Kidney tubule cell (primary cell): ENCODE data around the gene DTX3L.

Experiments used
- DNase-seq: peaks from one replicate; pipeline ENCODE4 v3.0.0-alpha.2; 2018; ENCODE audit warnings: low spot score

Gene DTX3L

DNA sequence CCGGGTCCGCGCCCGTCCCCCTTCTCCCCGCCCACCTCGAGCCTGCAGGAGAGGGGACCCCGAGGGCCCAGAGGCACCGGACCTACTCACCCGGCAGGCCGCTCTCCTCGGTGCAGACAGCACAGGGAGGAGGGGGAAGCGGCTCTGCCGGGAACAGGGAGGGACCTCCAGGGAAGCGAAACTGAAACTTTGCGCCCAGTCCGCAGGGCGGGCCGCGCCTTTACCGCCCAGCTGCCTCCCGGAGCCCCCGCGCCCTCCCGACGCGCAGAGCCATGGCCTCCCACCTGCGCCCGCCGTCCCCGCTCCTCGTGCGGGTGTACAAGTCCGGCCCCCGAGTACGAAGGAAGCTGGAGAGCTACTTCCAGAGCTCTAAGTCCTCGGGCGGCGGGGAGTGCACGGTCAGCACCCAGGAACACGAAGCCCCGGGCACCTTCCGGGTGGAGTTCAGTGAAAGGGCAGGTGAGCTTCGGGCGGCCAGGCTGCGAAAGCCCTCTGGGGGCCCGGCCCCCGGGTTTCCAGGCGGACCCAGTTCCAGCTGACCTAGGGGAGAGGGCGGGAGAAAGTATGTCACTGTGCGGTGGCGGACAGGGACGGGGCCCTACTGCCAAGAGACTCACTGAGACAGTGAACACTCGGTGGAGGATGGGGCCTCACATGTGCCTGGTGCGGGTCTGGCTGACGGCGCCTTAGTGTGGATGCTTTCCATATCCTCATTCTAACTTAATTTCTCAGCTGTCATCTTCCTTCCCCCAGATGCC is at the start of gene DTX3L, which contains the start of gene PARP9:
Gene DTX3L (plus strand): TSS at position 184 of the 758 bp plus-strand sequence. CDS start 89 bp downstream, at position 273.
Gene PARP9 (minus strand): TSS at position 146 of the 758 bp plus-strand sequence. CDS start 4,680 bp downstream, outside the sequence.
- DNase-seq: peak; percentile 85

DNA sequence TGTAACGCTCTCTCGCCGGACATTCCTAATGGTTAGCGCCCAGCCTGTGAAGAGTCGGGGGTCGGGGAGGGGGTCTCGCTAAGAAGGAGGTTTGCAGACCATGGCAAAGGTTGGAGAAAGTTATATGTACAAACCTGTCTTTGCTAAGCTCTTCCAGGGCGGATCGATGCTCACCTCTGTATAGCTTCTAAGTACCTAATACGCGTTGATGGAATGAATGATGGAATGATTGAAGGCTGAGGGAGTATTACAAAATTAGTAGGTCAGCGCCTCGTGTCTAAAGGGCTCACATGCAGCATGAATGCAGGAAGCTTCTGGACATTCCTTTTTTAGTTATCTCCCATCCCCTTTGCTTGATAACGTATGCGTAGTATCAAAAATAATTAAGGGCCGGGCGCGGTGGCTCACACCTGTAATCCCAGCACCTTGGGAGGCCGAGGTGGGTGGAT is 49.1 kb upstream of the DTX3L start:
- no peak for DNase-seq

DNA sequence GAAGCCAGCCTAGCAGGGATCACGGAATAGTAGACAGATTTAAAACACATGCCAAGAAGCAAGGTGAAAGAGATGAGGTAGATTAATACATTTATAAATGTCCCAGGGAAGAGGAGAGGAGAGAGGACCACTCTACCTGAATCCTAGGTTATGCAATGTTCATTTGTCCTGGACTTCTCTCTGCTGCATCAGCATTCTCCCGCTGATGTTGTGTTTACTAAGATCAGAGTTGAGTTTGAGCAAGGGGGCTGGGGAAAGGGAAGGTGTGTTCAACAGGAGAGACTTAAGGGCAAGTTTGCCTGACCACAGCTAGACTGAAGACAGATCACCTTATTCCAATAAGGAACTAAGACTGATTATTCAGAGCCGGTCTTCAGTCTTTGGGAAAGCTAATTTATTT is 48.3 kb upstream of the DTX3L start:
- DNase-seq: no peak

DNA sequence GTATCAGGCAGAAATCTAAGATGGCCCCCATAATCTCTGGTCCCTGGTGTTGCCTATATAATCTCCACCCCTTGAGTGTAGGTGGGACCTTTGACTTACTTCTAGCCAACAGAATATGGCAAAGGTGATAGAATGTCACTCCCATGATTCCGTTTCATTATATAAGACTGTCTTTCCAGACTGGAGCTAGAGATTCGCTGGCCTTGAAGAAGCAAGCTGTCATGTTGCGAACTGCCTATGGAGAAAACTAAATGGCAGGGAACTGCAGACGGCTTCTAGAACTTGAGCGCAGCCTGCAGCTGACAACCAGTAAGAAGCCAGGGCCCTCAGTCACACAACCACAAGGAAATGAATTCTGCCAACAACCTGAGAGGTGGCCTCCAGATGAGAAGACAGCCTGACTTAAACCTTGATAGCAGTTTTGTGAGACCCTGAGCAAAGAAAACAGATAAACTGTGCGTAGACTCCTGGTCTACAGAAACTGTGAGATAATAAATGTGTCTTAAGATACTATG is 47.2 kb upstream of the DTX3L start:
- no peak for DNase-seq

DNA sequence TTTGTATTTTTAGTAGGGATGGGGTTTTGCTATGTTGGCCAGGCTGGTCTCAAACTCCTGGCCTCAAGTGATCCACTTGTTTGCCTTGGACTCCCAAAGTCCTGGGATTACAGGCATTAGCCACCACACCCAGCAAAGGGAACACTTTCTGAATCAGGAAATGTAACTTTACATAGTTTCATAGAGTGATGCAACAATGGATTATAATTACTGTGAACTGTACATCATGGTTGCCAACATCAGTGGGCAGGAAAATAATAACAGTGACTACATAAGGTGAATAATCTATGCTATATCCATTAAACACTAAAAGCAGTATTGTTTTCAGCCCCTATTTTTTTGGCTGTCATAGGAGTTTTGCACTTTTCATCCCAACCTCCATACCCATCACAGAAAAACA is 44.4 kb upstream of the DTX3L start:
- DNase-seq: no peak

DNA sequence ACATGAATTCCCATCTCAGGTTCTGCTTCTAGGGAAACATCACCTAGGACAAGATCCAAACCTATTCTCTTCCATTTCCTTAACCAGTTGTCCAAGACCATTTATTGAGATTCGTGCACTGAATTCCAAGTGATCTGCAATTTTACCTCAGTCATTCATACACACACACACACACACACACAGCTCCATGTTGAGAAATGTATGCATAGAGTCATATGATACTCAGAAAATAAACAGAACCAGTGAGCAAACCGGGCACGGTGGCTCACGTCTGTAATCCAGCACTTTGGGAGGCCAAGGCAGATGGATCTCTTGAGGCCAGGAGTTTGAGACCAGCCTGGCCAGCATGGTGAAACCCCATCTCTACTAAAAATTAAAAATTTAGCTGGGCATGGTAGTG is 43.3 kb upstream of the DTX3L start:
- no peak for DNase-seq

DNA sequence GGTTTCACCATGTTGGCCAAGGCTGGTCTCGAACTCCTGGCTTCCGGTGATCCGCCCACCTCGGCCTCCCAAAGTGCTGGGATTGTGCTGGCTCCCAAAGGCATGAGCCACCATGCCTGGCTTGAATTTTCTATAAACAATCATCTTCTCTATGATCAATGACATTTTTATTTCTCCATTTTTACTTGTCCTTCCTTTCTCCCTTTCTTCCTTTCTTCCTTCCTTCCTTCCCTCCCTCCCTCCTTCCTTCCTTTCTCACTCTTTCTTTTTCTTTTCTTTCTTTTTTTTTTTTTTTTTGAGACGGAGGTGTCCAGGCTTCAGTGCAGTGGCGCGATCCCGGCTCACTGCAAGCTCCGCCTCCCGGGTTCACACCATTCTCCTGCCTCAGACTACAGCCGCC is 40.8 kb upstream of the DTX3L start:
- DNase-seq: no peak

DNA sequence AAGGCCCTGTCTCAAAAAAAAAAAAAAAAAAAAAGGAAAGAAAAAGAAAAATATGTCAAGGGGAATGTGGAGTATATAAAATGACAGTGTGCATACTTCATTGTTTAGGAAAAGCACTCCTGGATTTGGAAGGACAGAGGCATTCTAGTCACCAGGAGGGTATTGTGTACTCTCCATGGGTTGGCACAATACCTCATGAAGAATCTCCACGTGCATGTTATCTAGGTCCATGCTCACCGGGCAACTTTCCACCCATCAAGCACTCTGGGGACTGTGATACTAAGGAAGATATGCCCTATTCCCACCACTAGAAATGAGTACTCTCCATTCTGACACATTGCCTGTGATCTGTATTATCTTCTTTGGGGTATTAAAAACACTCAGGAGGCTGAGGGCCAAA is 34.0 kb upstream of the DTX3L start:
- DNase-seq: no peak

DNA sequence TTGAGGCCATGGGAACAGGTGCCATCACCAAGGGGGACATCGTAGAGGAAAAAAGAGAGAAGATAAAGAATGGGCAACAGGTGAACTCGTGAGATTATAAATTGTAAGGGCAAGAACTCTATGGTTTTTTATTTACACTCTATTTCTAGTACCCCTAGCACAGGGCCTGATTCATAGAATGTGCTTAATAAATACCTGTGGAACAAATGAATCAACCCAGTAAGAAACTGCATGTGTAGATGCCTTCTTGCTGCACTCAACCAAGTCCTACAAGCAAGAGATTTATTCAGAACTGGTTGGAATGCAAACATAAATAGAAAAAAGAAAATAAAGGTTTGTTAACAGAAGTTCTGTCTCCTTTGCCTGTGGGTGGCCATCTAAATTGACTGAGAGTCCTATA is 30.7 kb upstream of the DTX3L start:
- no peak for DNase-seq

DNA sequence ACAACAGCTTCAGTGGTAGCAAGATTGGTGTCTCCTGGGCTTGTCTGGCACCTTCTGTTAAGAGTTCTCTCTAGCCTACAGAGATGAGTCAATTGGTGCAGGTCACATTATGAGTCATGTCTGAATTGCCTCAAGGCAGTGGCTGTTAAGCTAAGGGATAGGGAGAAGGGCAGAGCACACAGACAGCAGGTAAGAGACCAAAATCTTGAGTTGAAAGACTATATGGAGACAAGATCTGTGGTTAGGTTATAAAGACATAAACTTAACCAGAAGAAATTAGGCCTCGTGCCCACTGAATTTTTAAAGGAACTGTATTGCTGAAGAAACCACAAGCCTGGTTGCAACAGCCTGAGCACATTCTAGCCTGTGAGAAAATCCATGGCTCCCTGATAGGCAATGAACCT is 30.2 kb upstream of the DTX3L start:
- peak; percentile 89 for DNase-seq

DNA sequence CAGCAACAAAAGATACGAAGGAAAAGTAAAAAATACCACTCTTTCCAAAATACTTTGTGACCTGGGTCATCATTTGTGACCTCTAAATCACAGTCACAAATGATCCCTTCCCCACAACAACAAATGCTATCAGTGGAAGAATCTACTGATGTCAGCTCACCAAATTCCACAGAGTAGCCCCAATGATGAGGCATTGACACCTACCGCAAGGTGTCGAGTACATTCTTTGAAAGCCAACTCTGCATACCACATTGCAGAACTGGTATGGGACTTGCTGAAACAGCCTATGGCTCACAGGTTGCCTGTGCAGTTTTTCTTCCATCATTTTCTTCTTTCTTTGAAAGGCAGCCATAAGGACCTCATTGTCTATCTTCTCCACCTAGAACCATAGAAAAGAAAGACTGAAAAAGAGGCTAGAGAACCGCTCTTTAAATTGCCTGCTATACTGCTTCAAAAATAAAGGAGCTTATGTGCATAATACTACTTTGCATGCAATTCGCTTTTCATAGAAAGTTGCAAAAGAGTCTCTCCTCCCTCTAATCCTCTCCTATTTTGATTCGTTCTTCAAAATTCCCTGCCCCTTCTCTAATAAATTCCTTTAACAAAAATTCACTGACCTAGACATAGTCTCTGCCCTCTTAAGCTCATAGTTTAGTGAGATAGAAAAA is 28.0 kb upstream of the DTX3L start:
- no peak for DNase-seq

DNA sequence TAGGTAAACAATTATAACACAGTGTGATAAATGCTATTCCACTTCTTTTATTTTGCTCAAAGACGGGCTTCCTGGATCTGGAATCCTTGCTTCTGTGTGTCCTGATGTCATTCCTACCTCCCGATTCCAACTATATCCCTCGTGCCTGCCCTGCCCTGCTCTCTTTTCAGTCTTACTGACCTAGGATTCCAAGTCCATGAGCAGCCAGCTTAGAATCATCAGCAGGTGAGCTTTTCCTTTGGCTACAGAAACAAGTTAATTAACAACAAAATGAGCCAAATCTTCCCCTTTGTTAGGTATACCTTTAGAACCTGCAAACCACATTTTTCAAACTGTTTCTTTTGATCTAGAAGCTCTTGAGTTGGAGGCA is 27.5 kb upstream of the DTX3L start:
- no peak for DNase-seq

DNA sequence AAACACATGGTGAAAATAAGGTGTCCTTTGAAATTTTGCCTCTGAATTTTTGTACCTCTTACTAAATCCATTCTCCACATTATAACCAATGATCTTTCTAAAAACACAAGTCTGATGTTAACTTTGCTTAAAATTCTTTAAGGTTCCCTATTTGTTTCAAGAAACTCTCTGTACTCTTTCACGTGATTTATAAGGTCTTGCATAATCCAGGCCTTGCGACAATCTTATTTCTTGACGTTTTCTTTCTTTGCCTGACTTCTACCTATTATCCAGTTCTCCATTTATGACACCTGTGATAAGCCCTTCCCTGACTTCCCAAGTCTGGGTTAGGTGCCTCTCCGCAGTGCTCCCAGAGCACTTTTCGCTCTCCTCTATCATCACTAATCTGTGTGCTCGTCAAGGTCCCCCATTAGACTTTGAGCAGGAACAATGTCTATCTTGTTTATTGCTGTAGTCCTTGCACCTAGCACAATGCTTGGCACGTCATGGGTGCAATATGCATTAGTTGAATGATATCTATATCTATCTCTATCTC is 25.1 kb upstream of the DTX3L start:
- no peak for DNase-seq

DNA sequence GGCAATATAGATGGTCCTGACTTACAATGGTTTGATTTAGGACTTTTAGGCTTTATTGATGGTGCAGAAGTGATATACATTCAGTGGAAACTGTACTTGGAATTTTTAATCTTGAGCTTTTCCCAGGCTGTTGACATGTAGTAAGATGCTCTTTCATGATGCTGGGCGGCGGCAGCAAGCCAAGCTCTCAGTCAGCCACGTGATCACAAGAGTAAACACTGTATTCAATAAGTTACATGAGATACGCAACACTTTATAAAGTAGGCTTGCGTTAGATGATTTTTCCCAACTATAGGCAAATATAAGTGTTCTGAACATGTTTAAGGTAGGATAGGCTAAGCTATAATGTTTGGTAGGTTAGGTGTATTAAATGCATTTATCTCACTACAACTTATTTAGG is 18.0 kb upstream of the DTX3L start:
- no peak for DNase-seq

DNA sequence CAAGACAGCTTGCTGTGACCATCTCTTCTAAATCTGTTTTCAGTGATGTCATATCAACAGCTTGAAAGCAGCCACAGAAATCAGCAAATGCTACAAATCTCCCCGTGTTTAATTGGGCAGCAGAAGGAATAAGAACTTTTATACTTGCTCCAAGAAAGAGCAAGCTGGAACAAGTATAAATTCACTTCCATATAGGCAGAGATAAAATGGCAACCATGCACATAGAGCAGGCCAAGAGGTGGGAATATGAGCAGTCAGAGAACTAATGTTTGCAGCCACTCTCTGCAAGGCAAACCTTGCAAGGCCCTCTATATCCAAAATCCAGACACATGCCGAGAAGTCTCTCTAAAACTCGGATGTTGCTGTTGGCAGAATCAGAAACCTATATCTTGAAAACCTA is 16.1 kb upstream of the DTX3L start:
- no peak for DNase-seq

DNA sequence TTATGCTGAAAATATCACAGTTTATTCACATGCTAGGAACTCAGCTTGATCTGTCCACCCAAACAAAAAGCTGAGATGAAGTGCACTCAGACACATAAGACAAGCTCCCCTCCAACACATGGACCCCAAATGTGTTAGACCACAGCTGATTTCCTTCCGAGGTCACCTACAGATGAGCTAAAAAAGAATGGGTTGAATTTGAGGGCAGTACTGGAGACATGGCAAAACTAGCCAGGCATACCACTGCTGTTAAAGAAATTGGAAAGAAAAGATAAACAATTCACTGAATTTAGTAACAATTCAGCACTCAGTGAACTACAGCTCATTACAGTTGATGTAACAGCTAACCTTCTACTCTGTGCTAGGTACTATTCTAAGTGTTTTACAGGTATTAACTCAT is 15.5 kb upstream of the DTX3L start:
- no peak for DNase-seq

DNA sequence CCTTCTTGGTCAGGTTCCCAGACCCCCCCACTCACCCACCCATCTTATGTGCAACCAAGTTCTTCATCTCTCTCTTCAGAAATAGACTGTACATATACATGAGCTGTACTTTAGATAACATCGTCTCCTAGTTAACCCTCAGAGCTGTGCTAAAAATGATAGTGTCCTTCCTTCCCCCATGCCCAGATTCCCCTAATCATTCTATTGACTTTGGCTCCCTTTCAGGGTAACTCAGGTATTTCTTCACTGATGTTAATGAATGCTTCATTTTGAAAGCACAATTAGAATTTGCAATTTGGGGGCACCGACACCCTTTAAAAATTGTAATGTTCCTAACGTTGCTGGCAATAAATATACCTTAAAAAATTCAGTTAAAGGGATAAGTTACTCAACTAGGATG is 11.0 kb upstream of the DTX3L start:
- DNase-seq: no peak

DNA sequence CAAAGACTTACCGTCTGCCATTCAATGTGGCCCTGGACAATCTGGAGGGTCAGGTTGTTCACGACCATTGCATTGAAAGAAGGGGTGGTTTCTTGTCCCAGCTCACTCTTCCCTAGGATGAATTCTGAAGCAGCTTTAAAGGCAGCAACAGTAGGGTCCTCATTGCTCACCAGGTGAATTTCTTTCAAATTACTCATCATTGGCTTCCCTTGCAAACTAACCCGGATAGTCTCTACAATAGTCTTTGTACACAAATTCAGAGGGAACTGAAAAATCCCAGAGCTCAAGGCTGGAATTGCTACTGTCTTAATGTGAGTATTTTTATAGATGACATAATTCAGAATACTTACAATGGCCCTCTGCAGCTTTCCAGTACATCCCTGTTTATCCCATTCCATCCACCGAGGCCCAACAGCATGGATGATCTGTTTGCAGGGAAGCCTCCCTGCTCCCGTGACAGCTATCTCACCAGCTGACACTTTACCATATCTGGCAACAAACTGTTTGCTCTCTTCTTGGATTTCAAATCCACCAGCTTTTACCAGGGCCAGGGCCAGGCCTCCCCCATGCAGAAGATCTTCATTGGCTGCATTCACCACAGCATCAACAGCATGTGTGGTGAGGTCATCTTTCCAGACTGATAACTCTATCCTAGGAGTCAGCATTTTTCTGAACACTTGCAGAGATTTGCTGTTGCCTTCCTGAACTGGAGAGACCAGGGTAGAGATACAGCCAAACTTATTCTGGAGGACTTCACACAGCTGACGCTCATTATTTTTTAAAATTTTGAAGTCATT is 8.7 kb upstream of the DTX3L start:
- peak; percentile 71 for DNase-seq

DNA sequence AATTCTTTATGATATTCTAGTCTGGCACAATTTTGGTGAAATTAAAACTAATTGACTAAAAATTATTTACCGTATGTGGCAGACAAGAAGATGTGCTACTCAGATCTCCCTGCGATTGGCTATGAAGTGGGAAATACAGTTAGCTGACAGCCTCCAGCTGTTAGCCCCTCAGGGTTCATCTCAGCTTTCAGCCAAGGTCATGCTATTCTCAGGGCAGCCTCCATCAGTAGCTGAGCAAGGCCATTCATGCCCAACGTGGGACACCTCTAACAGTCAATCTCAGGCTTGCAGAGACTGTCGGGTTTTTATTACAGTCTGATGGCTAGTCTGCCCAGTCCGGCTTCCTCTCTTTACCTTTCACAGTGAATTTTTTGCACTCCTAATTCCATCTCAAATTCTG is 6.8 kb upstream of the DTX3L start:
- DNase-seq: no peak

DNA sequence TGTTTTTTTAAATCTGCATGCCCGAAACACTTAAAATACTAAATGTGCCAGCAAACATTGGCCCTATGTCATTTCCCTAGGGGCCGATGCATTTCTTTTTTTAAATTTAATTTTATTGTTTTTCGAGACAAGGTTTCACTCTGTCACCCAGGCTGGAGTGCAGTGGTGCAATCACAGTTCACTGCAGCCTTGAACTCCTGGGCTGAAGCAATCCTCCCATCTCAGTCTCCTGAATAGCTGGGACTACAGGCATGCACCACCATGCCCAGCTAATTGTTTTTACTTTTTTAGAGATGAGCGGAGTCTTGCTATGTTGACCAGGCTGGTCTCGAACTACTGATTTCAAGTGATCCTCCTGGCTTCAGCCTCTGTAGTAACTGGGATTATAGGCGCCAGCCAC is 5.5 kb upstream of the DTX3L start:
- DNase-seq: no peak

DNA sequence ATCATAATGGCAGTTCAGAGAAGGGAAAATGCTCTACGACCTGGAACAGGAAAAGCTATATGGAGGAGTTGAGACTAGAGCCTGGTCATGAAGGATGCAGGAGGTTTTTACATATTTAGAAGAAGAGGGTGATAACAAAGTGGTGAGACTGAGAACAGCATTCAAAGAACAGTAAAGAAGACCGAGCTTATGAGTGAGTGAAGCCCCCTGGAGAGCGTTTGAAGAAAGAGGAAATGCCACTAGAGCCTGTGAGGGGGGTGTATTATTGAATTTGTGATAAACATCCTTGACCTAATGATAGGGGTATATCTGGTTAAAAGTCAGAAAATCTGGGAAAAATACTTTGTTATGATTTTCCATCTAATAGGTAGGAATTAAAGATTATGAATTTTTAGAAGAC is 4.2 kb upstream of the DTX3L start:
- DNase-seq: no peak

DNA sequence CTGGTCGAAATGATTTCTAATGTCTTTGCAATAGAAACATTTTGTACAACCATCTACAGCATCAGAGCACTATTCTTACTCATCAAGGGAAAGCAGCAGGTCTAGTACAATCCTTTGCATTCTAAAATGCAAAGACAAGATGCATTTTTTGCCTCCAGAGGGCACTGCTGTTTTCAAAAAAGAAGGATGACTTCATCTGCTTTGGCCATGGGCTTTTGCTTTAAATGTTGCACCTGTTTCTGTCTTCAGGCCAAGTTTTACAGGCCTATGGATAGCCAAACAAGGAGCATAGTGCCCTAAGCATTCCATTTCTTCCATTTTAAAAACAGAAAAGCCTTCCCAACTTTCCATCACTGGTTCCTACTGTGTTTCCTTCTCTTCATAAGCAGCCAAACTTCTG is 3.5 kb upstream of the DTX3L start:
- DNase-seq: peak; percentile 65
